Parietal lobe (tissue), 1 donor: ENCODE measurements around the gene JAM2. TPM values are rescaled to one million over a fixed set of nuclear protein-coding genes. Genes with fewer than 3 reads are reported as not detected.

Source experiments
- total RNA-seq: library from RNA; depleted of rRNA; stranded (reverse); fragments of >200 nt; gene quantifications from one replicate; pipeline ENCODE4 v1.2.3, GENCODE V29; 2014

The JAM2 gene
- total RNA-seq: 41.0 TPM

GRCh38 chr21:25638660-25639550 is at the start of gene JAM2:
Gene JAM2, plus strand, starts transcription at chr21:25639258. Its CDS starts 564 bp downstream, at chr21:25639822.

DNA sequence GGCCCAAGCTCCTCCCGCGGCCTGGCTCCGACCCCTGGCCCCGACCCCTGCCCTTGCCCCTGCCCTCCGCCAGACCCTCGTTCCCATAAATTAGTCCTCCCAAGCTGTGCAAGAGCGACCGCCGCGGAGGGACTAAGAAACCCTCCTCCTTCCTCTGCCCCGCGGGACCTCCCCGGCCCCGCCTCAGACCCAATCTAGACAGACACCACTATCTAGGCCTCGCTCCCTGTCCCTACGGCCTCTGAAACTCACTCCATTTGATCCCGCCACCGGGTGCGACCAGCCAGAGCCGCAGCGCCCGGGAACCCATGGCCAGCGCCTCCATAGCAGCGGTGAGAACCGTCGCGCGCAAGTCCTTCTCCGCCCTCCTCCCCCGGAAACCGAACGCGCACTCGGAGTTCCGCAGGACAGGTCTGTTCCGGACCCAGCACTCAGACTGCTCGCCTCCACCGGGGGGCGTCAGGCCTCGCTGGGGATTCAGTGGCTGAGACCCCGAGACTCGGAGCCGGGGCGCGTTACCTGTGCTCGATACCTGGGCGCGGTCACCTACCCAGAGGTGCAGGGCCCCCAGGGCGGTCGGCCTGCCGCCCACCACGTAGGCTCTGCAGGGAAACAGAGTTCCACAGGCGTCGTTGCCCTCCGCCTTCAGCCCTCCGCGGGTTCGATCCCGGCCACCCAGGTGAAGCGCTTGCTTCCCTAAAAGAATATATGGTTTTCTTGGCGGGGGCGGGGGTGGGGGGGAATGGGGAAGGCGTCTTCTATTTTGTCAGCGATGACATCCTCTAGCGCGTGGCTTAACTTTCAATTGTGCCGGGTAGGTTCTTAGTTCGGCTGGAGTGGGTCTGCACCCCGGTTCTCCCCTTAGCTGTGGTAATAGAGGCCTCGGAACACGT is 31.7 kb upstream of the JAM2 start, which contains the start of gene MRPL39:
Gene MRPL39, minus strand, starts transcription at position 331 of the 893 bp plus-strand sequence. Its CDS starts 6 bp downstream, at position 325.

DNA sequence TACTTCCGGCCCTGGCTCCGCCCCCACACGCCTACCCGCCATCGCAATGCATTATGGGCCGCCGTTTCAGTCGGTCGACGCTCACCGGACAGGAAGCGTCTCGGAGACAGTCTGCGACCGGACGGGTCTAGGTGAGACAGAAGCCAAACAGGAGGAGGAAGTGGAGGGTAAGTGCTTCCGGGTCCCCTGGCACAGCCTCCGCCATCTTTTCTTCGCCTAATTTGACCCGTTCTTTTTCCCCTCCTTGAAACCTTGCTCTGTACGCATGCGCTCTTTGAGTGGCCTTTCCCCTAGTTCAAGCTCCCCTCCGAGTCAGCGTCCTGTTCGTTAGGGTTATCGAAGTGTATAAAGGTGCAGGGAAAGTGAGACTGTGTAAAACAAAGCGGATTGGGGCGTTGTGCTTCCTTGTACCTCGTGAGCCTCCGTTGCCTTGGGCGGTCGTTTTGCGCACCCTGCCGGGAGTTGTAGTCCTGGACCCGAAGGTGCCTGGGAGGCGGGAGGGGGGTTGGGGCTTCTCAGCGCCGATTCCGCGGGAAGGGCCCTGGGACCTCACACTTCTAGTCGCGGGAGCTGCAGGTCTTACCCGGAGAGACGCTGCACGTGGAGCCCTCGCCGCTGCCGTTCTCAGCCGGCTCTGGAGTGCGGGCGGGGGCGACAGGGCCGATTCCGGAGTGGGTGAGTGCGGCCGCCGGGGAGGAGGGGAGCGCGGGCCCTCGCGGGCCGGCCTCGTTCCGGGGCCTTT is 96.0 kb downstream of the JAM2 start, which contains the start of the genes ATP5PF and GABPA:
Gene ATP5PF, minus strand, starts transcription at position 1 of the 742 bp plus-strand sequence. CDS start 5,110 bp downstream, outside the sequence.
Gene GABPA, plus strand, starts transcription at position 69 of the 742 bp plus-strand sequence. CDS start 6,627 bp downstream, outside the sequence.

Other genes with a start within 250 kb of the JAM2 start
- gene MRPL39, start 31.8 kb upstream of the JAM2 start, total RNA-seq: 36.0 TPM
- 53.2 TPM for gene ATP5PF, start 95.6 kb downstream of the JAM2 start, total RNA-seq
- gene GABPA, start 95.7 kb downstream of the JAM2 start, total RNA-seq: 40.7 TPM